Measurements from ENCODE around the gene SINHCAF.

SINHCAF gene

DNA sequence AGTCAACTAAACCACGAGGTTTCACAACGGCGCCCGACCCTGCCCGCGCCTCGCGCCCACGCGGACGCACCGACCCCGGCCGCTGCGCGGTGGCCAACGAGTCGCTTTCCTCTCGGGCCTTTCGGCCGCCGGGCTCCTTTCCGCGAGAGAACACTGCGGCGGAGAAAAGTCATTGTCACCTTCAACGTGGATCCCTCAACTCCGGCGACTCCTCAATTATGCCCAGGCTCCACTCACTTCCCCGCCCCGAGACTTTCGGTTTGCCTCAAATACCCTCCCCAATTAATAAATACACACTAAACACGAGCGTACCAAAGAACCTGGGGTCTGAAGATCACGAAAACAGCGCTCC is 450 bp downstream of the SINHCAF start:
- TF ChIP-seq, protein P1, sequence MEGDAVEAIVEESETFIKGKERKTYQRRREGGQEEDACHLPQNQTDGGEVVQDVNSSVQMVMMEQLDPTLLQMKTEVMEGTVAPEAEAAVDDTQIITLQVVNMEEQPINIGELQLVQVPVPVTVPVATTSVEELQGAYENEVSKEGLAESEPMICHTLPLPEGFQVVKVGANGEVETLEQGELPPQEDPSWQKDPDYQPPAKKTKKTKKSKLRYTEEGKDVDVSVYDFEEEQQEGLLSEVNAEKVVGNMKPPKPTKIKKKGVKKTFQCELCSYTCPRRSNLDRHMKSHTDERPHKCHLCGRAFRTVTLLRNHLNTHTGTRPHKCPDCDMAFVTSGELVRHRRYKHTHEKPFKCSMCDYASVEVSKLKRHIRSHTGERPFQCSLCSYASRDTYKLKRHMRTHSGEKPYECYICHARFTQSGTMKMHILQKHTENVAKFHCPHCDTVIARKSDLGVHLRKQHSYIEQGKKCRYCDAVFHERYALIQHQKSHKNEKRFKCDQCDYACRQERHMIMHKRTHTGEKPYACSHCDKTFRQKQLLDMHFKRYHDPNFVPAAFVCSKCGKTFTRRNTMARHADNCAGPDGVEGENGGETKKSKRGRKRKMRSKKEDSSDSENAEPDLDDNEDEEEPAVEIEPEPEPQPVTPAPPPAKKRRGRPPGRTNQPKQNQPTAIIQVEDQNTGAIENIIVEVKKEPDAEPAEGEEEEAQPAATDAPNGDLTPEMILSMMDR (conservative IDR thresholded peaks at IDR 0.05): no peak
- H3K27ac ChIP-seq: peak overlapping the region; percentile 99

DNA sequence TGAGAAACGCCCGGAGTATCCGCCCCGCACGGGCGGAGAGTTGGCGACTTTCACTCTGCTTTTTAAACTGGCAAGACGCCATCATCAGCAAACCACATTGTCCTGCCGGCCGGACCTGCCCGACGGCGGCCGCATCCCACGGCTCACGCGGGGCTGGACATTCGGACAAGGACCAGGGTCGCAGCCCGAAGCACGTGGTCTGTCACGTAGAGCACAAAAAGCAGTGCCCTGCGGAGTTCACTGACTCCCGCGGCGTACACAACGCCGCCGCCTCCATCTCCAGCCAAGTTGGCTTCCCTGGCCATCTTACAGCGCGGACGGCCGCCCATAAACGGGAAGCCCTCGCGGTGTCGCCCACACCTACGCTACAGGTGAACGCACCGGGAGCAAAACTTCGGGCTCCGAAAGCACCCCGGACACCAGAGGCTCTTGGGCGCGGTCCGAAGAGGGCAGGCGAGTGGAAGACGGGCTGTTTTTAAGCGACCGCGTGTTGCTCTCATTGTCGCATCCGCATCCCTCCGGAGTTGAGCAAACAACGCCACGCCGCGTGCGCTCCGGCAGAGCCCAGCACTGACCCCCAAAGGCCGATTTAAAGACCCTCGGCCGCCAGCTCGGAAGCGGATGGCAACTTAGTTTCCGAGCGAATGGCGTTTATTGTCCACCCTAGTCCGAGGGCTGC is 966 bp downstream of the SINHCAF start:
- TF ChIP-seq, protein P1 (conservative IDR thresholded peaks at IDR 0.05): no peak
- H3K27ac ChIP-seq: peak overlapping the region; percentile 99

DNA sequence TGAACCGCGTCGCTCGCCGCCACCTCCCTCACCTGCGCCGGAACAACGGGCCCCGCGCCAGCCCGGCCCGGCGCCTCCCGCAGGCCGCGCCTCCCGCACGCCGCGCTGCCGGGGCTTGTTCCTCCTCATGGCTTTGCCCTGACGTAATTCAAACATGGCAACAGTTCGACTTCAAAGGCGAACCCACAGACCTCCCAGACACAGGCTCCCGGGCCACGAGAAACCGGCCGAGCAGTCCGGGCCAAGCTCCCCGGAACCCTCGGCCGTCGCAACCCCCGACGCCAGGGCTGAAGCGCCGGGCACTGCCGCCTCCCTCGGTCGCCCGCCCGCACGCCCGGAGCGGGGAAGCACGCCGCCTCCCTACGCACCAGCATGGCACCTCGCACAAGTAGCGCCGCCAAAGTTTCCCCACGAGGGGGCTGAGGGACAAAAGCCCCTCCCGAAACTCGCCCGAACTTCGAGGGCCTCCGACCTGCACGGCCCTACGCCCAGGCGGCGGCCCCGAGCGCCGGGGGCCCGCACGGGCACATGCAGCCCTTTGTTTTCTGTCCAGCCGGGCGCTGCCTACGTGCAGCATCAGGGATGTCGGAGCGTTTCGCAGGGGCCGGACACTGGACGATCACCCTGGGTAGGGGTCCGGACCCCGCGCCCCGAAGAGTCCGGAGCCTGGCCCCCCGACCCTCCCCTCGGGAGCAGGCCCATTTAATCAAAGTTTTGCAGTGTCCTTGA is 1.7 kb downstream of the SINHCAF start:
- H3K27ac ChIP-seq: peak overlapping the region; percentile 99
- TF ChIP-seq, protein P1 (conservative IDR thresholded peaks at IDR 0.05): 0 out of 2 replicates have a peak, but pooled peaks have one; percentile 11

DNA sequence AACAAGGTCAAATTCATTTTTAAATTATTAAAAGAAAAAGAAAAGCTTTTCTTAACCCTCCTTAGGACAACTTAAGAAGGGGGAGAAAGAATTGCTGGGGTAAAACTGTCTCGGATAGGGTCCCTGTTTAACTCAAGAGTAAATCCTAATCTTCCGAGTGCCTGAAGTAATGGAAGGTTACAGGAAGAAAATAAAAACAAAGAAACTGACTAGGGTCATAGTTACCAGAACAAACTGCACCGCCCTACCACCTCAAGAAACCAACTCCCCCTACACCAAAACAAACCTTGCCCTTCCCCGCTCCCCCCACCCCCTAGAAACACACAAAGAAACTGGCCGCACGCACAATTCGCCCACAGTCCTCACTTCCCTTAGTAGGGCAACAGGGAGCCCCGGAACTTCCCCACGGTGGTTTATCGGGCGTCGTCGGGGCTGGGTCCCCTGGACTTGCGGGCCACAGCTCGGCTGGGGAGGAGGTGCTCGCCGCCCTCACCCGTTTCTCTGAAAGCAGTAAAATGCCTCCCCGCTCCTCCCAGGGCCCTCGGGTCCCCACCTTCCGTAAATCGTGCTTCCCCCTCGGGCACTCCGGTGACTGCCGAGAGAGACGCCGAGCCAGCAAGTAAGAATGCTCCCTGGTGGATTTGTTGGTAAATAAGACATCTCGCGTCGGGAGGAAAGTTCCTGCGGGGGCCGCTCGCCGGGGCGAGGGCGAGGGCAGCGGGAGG is 2.4 kb downstream of the SINHCAF start:
- H3K27ac ChIP-seq: peak overlapping the region; percentile 99
- TF ChIP-seq, protein P1 (conservative IDR thresholded peaks at IDR 0.05): no peak

DNA sequence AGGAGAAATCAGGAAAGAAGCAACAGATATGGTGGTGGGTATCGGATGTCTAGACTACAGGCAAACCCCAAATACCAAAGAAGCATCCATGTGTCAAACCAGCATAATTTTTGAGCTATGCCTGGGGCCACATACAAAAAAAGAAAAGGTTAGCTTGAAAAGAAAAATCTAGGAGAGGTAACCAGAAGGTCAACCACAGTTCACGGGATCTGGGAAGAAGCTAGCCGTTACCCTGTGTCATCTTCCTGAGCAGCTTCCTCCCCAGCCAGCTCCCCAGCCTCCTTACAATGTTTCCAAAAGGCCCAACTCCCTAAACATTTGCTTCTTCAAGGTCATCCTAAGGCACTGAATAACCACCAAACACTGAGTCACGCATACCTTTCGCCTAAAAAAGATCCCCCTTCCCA is 3.1 kb downstream of the SINHCAF start:
- TF ChIP-seq, protein P1 (conservative IDR thresholded peaks at IDR 0.05): no peak
- H3K27ac ChIP-seq: peak overlapping the region; percentile 99

DNA sequence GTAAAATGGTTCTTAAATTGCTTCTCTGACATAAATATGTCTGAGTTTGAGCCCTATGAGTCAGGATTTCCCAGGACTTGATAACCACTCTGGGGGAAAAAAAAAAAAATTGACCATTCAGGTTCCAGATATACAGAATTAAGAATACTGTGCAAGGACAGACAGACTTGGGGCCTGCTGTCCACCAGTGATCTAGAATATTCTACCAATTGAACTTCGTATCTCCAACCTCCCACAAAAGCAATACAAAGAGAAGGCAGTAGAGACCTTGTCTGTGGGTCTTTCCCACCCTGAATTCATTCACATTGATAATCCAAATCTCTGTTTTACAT is 4.1 kb downstream of the SINHCAF start:
- H3K27ac ChIP-seq: peak overlapping the region; percentile 99; the same call in 1 of the 2 replicates
- TF ChIP-seq, protein P1 (conservative IDR thresholded peaks at IDR 0.05): no peak

DNA sequence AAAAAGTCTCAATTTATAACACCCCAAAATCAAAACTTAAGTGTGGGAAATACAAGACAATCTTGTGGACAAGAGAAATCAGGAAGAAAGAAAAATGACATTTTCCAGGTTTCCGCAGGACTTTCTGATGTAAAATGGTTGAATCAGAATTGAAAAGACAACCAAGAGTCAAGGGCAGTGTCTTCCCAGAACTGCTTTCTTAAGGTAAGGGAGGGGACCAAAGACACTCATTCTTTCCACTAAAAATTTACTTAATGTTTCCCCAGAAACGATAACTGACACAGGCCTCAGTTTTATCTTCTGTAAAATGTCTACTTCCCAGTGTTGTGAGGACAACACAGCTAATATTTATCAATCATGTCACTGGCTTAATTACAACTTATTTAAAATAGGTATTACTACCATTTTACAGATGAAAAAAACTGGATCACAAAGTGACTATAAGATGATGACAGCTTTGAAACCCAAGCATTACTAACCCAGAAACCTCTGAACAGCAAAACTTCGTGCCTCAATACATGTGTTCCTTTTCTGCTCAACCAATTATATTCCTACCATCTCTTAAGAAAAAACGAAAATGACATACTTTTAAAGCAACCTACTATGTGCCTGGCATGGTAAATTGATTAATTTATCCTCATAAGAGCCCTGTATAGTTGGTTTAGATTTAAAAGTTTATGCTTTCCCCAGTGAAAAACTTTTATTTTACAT is 4.6 kb downstream of the SINHCAF start:
- H3K27ac ChIP-seq: peak overlapping the region; percentile 99; the same call in 1 of the 2 replicates

More for the DNA sequence above, 4.6 kb downstream of the SINHCAF start:
- TF ChIP-seq, protein P1 (conservative IDR thresholded peaks at IDR 0.05): no peak
